Hematopoietic multipotent progenitor cell treated with erythropoietin and hydrocortisone succinate and interleukin-3 and kit ligand, for 8 days (in vitro differentiated cells): Measurements from ENCODE around the gene SDHAF3.

Source experiments
- DNase-seq: peaks from one replicate; pipeline ENCODE4 v3.0.0-alpha.2; 2015

The SDHAF3 gene

DNA sequence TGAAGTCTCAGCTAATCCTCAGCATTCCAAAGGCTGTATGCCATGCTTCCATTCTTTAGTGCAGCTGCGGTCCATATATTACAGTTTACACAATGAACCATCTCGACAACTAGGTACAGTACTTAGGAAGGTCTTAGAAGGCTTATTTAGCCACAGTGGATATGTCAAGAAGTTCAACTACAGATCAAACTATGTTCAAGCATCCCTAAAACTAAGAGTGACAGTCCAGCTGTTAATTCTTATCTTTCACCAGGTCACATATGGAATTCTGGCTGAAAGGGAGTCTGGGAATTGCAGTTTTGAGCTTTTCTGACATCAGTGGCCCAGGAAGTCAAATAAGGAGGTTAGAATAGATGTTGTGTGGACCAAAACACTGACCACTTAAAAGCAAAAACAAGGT, 106.8 kb downstream of the SDHAF3 start:
- no peak for DNase-seq

DNA sequence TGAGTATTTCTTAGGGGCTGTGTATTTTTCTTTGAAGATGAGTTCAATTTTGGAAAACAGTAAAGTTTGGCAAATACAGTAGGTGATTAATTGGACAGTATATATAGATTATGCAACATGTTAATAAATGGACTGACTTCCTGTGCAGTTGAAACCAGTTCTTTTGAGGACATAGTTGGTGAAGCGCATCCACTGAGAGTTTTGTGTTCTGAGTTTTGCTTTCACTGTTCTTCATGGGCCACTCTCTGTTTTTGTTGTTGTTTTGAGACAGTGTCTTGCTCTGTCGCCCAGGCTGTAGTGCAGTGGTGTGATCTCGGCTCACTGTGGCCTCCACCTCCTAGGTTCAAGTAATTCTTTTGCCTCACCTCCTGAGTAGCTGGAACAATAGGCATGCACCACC, 109.0 kb downstream of the SDHAF3 start:
- DNase-seq, result no peak
